UCSD-AML1 (cell line): Measurements from ENCODE around the gene EMX2.
"Not testable (repeated sequence)": the region's sequence is repeated elsewhere in the genome, so short reads cannot be mapped to it uniquely, and the experiment has no call there.

Source experiments
- DNase-seq: peaks from one replicate; lab custom pipeline; 2025; ENCODE audit not compliant: unreplicated experiment; lab: John Stamatoyannopoulos, UW

Gene EMX2

DNA sequence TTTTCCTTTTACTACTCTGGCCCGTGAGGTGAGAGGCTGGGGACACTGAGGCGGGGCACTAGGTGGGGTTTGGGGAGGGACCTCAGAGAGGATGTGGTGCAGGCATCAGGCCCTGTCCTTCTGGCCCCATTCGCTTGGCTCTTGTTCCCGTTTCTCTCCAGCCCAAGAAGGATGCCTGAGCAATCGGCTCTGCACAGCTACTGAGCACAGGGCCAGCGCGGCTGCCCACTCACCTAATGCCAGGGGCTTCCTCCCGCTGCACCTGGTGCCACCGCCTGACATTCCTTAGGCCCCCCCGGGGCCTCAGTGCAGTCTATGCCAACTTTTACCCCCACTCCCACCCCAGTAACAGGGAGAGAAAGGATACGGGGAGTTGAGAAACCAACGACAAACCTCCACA lies 12.5 kb downstream of the EMX2 start:
- DNase-seq, result no peak

DNA sequence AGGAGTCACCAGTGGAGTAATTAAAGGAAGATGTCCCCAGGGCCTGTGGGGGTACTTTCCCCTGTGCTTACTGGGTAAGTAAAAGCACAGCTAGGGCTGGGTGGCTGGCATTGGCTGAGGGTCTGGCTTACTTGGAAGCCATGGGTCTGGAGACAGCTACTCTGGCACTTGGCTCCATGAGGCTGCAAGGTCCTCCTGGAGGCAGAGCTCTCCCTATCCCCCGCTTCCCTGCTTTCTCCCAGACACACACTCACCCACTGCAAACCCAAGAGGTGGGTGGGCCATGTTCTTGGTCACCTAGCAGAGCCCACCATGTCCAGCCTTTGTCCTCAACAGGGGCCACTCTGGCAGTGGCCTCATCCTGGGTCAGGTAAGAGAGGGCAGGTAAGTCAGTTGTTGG lies 13.3 kb downstream of the EMX2 start:
- DNase-seq, result no peak

DNA sequence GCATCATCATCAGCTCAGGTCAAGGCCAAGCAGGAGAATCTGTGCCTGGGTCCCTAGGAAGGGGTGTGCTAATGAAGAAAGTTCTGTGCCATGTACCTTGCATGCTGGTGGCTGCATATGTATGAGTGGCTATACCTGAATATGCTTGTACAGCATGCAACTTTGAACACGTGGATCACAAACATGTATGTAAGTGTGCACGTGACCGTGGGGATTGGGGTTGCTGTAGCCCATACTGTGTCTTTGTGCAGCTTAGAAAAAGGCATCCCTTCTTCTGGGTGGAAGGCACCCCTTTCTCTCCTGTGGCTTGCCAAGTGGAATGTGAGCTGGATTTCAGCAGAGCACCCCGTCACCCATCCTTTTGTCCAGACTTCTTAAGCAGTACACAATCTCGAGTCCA lies 13.8 kb downstream of the EMX2 start:
- no peak for DNase-seq

DNA sequence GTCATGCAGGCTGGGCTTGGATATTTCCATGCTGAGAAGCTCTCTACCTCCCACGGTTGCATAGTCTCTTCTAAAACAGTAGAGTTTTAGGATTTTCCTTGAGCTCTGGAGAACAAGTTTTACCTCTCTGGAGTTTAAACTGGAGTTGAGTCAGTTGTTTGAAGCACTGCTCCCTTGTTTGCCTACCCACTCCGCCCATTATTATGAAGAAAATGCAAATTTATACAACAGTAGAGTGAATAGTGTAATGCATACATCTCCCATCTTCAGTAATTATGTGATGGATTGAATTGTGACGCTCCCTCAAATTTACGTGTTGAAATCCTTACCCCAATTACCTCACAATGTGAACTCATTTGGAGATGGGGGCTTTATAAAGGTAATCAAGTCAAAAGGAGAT lies 17.2 kb downstream of the EMX2 start:
- no peak for DNase-seq

DNA sequence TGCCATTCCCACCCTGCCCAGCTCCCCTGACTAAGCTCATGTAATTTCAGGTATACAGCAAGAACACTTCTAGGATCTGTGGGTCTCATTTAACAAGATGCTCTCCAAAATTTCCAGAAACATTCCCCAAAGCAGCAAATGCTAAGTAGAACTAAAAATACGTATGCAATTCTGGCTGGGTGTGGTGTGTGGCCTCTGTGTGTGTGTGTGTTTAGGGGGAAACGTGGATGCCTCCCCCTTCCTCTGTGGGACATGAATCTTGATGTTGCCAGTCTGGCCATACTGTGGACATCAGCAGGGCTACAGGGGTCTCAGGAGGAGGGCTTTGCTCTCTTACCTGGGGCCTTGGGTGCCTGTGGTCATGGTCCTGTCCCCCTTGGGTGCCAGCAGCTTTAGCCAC lies 18.4 kb downstream of the EMX2 start:
- no peak for DNase-seq

DNA sequence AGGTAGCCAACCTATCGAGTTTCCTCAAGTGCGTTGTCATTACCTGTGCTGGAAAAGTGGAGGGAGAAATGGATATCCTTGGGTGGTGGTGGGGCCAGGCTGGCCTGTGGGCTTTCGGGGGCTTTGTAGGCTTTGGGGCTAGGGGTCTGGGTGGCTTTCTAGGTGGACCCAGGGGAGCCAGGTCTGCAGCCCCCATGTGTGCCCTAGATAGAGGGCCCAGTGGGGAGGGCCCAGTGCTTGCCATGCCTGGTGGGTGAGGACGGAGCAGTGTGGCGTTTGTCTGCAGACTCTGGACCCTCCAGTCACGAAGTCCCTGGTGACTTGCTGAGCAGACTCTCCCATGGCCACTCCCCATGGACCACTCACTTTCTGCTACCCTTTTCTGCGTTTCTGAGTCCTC lies 19.7 kb downstream of the EMX2 start:
- no peak for DNase-seq

DNA sequence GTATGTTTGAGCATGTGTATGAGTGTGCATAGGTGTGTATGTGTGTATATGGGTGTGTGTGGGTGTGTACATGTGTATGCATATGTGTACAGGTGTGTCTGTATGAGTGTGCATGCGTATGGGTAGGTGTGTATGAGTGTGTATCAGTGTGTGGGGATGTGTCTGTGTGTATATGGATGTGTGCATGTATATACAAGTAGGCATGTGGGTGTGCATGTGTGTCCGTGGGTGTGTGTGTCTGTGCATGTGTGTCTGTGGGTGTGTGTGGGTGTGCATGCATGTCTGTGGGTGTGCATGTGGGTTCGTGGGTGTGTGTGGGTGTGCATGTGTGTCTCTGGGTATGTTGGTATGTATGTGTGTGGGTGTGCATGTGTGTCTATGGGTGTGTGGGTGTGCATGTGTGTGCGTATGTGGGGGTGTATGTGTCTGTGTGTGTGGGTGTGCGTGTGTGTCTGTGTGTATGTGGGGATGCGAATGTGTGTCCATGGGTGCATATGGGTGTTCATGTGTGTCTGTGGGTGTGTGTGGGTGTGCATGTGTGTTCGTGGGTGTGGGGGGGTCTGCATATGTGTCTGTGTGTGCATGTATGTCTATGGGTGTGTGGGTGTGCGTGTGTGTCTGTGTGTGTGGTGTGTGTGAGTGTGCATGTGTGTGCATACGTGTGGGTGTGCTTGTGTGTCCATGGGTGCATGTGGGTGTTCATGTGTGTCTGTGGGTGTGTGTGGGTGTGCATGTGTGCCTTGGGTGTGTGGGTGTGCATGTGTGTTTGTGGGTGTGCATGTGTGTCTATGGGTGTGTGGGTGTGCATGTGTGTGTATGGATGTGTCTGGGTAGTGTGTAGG lies 20.6 kb downstream of the EMX2 start:
- DNase-seq, result no peak

DNA sequence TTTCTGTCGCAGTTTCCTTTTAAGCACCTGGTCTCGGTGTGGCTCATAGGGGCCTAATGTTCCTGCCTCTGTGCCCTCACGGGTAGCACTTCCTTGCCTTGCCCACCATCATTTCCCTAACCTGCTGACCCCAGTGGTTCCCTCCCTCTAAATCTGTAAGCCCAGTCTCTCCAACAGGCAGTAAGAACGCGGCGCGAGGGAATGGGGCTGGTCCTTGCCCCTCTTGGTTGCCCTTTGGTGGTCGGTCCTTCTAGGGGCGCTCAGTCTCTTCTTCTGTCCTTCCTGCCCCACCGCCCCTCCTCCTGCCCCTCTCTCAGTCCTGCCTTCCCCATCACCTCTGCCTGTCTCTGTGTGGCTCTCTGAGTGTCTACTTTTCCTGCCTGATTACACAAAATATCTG lies 21.2 kb downstream of the EMX2 start:
- no peak for DNase-seq

DNA sequence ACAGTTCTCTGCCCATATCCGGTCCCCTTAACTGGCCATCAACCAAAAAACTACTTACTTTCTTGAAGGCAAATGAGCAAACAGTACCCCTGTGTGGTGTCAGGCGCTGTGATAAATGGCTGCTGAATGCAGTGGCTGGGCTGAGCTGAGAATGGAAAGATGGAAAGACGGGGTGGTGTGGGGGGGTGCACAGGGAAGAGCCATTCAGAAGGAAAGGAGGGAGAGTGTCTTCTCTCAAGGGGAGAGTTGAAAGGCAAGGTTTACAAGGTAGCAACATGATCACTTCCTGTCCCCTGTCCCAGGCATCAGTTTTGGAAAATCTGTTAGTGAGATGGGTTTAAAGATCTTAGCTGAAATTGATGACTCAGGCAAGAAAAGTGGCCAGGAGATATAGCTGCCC lies 22.5 kb downstream of the EMX2 start:
- no peak for DNase-seq

DNA sequence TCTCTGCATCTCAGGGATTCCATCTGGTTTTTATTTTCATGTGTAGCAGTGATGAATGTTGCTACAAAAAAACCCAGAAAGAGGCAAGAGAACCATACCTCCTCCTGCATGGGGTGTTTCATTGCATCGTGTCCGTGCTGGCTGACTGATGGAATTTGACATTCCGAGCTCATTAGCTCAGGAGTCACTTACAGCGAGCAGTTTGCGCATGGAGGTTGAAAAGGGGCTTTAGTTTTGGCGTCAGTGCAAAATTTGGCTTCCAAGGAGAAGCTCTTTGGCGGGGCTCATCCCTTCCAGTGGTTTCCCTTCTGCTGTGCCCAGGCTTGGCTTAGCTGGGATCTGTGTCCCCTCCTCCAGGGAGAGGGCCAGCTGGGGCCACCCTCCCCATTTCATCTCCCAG lies 25.8 kb downstream of the EMX2 start:
- no peak for DNase-seq

DNA sequence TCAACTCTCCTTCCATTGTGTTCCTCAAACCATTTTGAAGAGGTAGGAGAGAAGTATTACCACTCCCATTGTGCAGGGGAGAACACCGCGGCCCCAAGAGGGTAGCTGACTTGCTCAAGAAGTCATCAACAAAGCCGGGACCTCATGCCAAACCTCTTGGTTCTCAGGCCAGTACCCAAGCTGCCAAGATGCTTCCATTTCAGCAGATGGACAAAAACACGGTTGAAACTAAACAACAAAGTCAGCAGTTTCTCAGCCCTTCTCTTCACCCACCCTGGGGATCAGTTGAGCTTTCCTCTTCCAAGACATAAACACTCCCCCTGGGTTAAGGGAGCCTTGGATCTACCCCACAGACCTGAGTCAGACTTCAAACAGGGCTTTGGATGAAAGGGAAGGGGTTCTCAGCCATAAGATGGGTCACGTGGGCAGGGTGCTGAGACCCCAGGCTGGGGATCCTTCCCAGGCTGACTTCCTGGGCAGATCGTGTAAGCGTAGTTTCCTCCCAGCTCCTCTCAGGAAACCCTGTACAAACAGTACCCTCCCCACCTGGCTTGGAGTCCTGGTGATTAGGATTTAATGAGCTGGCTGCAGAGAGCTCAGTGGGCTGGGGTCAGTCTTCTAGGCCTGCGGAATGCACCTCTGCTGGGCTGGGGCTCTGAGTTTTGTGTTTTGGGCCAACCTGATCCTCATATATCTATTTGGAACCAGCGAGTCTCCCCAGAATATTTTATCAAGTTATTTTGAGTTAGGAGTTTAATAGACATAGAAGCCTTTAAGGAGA lies 27.3 kb downstream of the EMX2 start:
- no peak for DNase-seq

DNA sequence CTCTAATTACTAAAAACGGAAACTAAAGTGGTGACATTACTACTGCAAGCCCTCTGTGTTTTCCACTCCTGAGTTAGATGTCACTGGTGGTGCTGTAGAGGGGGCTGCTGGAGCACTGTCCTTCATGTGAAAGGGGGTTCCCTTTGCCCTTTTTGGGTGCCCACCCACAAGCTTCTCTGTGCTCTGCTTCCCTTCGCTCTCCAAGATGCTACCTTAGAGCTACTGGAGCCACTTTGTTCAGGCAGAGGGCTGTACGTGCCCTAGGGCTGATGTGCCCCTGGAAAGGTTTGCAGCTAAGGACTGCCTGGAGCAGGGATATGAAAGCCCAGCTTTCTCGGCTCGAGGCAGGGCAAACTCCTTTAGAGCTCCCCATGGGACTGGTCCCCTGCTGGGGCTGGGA lies 28.3 kb downstream of the EMX2 start:
- DNase-seq, result no peak

DNA sequence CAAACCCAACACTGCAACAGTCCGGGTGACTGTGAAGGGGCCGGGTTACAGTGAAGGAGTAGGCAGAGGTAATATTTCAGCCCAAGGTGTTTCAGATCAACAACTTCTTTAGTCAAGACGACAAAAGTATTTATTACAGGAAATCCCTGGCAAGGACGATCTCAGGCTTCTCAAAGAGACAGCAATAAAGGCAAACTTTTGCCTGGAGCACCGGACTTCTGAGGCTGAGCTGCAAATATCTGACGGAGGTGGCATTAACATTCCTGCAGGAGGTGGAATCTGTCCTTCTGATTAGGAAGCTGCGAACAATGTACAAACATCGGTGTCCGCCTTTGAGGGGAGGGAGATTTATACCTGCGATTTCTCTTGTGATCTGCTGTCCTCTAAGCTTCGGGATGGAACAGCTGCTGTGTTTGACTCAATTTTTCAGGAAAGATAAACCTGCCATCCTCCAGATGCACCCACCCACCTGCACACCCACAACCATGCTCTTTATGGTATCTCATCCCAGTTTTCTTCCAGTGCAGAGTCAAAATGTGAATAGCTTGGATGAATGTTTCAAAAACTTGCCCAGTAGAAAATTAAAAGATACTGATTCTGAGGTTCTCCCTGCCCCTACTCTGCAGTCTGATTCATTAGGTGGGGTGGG lies 32.1 kb downstream of the EMX2 start:
- DNase-seq, result no peak

DNA sequence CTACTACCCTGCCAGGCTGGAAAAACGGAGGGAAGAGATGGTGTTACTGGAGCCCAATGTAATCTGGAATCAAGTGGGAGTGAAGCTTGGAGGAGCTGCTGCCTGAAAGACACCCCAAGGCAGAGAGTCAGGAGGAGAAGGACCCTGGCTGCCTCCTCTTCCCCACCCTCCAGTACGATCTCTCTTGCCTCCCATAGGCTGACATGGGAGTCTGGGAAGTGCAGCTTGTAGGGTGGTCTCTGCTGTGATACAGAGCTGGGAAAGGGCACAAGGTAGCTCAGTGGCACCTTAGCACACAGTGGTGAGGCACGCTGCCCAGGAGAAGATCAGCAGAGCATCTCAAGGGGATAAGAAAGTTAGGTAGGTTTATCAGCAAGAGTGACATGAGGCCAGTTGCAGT lies 35.9 kb downstream of the EMX2 start:
- no peak for DNase-seq

DNA sequence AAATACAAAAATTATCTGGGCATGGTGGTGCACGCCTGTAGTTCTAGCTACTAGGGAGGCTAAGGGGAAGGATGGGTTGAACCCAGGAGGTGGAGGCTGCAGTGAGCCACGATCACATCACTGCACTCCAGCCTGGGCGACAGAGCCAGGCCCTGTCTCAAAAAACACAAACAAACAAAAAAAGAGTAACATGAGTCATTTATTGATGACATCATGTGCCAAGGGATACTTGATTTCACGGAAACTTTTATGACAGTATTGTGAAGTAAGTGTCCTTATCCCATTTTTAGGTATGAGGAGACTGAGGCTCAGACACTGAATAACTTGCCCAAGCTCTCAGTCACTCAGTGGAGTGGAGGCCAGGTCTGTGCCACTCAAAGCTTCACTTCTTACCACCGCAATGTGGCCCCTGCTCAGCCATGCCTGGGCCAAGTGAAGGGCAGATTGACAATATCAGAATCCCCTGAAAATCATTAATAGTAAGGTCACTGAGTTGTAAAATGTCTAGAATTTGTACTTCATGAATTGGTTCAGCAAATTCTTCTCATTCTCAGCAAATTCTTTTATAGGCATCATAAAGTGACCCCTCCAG lies 36.5 kb downstream of the EMX2 start:
- no peak for DNase-seq

DNA sequence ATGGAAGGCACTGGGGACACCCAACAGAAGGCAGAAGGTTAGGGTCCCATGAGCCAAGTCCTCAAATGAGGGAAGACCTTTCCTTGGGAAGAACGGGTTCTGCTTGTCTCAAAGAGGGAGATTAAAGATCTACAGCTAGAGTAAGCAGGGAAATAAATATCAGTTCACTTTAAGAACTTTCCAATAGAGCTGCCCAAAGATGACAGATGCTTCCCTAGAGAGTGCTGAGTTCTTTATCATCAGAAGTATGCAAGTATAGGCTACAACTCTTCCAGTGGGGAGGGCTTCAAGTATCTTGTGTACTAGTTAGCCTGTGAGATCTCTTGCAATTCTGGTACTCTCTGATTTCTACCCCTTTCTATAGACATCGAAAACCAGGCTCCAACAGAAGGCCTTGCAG lies 39.4 kb downstream of the EMX2 start:
- no peak for DNase-seq

DNA sequence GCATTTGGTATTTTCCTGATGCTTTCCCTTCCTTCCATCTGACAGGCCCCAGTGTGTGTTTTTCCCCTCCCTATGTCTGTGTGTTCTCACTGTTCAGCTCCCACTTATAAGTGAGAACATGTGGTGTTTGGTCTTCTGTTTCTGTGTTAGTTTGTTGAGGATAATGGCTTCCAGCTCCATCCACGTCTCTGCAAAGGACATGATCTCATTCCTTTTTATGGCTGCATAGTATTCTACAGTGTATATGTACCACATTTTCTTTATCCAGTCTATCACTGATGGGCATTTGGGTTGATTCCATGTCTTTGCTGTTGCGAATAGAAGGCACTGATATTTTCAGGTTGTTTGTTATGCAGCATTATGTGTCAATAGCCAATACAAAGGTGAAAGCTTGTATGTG lies 42.3 kb downstream of the EMX2 start:
- DNase-seq, result not testable (repeated sequence)

DNA sequence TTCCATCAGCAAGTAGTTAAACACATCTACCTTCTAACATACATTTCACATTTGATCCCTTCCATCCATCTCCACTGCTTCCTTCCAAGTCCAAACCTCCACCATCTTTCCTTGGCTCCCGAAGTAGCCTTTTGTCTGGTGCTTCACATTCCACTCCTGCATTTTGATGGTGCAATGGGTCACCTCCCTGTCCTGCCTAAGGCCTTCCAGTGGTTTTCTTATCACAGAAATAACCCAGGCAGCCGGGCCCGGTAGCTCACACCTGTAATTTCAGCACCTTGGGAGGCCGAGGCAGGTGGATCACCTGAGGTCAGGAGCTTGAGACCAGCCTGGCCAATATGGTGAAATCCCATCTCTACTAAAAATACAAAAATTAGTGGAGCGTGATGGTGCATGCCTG lies 44.5 kb downstream of the EMX2 start:
- no peak for DNase-seq

DNA sequence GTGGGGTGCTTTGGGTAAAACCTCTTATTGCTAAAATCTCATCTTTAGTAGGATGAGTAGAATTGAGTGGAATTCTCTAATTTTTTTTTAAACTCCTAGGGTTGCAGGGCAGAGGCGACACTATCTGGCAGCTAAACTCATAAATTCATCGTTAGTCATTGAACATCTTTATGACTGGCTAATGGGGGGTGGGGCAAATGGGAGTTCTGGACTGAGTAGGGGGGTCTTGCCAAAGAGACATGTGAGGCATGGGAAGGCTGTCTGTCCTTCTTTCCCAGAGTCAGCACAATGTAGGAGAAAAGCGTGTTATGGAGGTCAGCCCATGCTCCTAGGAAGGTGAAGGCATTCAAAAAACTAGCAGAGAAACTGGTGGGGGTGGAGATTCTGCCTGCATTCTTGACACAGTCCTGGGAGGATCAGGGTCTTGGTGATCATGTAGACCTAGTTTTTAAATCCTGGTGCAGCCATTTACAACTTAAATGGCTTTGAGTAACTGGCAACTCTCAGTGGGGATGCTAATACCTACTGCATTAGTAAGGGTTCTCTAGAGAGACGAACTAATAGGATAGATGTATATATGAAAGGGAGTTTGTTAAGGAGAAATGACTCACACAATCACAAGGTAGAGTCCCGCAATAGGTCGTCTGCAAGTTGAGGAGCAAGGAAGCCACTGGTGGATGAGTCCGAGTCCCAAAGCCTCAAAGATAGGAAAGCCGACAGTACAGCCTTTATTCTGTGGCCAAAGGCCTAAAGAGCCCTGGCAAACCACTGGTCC lies 47.7 kb downstream of the EMX2 start:
- DNase-seq, result no peak

DNA sequence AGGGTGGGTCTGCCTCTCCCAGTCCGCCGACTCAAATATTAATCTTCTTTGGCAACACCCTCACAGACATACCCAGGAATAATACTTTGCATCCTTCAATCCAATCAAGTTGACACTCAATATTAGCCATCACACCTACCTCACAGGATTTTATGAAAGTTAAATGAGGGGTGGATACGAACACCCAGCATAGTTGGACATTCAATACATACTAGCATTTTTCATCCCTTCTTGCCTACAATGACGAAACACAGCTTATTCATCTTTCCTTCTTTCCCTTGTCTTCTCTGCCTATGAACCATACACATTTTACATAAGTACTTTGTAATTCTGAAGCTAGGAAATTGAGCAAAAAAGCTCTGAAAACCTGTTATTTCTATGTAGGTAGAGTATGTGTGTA lies 48.5 kb downstream of the EMX2 start:
- DNase-seq, result no peak

DNA sequence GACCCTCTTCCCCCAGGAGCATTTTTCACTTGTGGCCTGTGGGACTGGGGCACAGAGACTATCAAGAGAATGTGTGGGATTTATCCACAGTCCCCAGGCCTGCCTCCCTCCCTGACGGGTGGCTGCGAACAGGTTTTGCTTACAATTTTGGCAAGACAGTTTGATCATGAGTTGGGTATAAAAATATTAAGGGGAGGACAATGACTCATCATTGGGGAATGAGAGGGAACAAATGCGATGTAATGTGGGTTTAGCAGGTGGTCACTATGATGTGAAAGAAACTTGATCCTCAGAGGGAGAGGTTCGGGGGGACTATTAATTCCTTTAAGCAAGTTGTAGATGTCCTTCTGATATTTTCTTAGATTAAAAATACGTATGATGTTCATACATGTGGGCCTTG lies 52.2 kb downstream of the EMX2 start:
- DNase-seq, result no peak
